Measurements from ENCODE around the gene PCSK6. TPM values are rescaled to one million over a fixed set of nuclear protein-coding genes. Genes with fewer than 3 reads are reported as not detected.

Gene PCSK6
- under 1 TPM; 0.25 to 0.64 TPM for total RNA-seq

DNA sequence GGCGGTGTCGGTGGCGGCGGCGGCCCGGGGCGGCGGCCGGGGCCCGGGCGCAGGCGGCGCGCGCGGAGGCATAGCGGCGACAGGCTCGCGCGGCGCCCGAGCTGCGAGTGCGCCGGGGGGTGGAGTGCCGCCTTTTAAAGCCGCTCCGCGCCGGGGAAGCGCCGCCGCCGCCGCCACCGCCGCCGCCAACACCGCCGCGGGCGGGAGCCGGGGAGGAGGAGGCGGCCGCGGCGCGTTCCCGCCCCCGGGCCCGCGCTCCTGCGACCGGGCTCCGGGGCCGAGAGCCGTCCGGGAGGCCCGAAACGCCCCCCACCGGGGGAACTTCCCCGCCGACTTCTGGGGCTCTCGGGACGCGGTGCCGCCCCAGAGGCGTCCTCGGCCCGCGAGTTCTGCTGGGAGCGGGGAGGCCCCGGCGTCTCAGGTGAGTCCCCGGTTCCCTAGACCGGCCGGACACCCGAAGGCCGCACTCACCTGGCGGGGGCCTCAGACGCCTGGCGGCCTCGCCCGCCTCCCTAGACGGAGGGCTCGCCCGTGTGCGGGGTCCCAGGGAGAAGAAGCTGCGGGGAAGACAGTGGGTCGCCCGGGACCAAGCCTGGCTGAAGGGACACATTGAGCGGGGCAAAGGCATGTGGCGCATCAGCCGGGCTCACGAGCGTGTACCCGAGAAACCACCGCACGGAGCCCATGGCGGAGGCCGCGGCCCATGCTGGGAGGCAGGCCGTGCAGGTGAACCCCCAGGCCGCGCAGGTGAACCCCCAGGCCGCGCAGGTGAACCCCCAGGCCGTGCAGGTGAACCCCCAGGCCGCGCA lies at the start of gene PCSK6:
PCSK6 (minus strand) TSS at position 109 of the 809 bp plus-strand sequence; CDS start at position 72, 37 bp downstream.
- CTCF ChIA-PET, result interaction anchor here (1.1 kb wide), 1 partner anchor 12 kb away, joined by 3 read pairs; no protein-coding TSS in a partner anchor
- Mint-ChIP-seq H3K4me1 (ENCODE audit: low read depth) (no peaks in the 10 kb centered on the region), H3K27me3 (ENCODE audit: low read depth) (peaks cover 33% of the 10 kb centered on the region), H3K27ac (no peak within 1 kb of the TSS), H3K4me3 (peak within 1 kb of the TSS; percentile 52), H3K9me3 (no peaks in the 10 kb centered on the region), H3K36me3 (ENCODE audit: low read depth) (peaks cover 3% of the 10 kb centered on the region)
- no peak for DNase-seq
- intact Hi-C loops (cut with micrococcal nuclease), result no loop called here

DNA sequence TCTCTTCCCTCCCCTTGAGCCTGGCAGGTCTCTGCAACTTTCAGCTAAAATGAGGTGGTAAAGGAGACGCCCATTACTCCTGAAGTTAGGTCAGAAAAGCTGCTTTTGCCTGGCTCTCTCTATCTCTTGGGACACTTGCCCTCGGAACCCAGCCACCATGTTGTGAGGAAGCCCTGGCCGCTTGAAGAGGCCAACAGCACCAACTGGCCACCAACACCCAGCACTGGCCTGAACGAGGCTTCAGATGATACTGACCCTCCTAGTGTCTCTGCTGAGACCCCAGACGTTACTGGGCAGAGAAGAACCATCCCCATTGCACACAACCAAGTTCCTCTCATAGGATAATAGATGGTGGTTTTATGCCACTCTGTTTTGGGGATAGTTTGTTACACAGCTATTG lies 49.5 kb upstream of the PCSK6 start:
- intact Hi-C loops (cut with micrococcal nuclease), result no loop called here
- CTCF ChIA-PET, result no interaction called here
- peaks cover 3% of the 10 kb centered on the region for H3K27me3 Mint-ChIP-seq (ENCODE audit: low read depth)
- no peak overlapping the region for H3K27ac Mint-ChIP-seq
- no peaks in the 10 kb centered on the region for H3K36me3 Mint-ChIP-seq (ENCODE audit: low read depth)
- H3K4me3 Mint-ChIP-seq, result no peak overlapping the region
- no peaks in the 10 kb centered on the region for H3K4me1 Mint-ChIP-seq (ENCODE audit: low read depth)
- peaks cover 3% of the 10 kb centered on the region for H3K9me3 Mint-ChIP-seq
- DNase-seq, result no peak

DNA sequence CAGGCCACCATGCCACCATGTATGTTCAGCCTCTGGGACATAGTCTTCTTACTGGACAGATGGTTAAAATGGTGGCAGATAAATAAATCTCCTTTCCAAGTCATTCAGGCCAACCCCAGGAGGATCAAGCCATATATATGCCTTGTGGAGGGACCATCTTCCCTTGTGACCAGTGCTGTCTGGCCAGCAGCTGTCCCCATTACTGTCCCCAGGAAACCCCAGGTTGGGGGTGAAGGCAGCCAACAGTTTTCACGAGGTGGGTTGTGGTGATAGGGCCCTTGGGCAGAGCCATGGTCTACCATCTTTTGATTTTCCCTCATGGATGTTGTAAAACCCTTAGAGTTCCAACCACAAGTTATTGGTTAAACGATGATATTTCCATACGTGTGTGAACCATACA lies 48.7 kb upstream of the PCSK6 start:
- H3K4me3 Mint-ChIP-seq, result no peak overlapping the region
- H3K27me3 Mint-ChIP-seq (ENCODE audit: low read depth), result peaks cover 3% of the 10 kb centered on the region
- H3K27ac Mint-ChIP-seq, result no peak overlapping the region
- H3K4me1 Mint-ChIP-seq (ENCODE audit: low read depth), result no peaks in the 10 kb centered on the region
- H3K36me3 Mint-ChIP-seq (ENCODE audit: low read depth), result no peaks in the 10 kb centered on the region
- no peak for DNase-seq
- CTCF ChIA-PET, result no interaction called here
- intact Hi-C loops (cut with micrococcal nuclease), result no loop called here
- H3K9me3 Mint-ChIP-seq, result peaks cover 3% of the 10 kb centered on the region

DNA sequence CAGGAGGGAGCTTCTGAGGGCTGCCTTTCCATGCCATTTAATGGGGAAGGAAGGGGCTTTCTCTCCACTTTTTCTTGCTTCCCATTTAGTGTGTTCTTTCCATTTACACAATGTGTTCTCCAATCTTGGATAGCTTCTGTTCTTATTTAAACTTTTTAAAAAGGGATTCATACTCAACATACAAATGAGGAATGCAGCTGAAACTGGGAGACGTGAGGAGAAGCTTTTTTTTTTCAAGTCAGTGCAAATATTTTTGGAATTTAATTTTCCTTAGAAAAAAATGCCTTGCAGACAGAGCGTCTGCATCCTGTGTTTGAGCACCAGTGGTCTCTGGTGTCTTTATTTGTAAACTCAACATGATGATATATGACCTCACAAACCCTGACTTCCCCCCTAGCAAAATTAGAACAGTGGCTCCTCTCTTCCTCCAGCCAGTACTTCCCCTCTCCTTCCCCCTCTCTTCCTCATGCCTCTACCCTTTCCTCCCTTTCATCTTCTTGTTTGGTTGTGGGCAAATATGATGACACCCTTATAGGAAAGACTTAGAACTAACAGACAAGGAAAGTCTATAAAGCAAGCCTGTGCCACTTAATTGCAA lies 48.1 kb upstream of the PCSK6 start:
- H3K27me3 Mint-ChIP-seq (ENCODE audit: low read depth), result peaks cover 3% of the 10 kb centered on the region
- H3K36me3 Mint-ChIP-seq (ENCODE audit: low read depth), result no peaks in the 10 kb centered on the region
- no peak overlapping the region for H3K4me3 Mint-ChIP-seq
- CTCF ChIA-PET, result no interaction called here
- no peaks in the 10 kb centered on the region for H3K4me1 Mint-ChIP-seq (ENCODE audit: low read depth)
- DNase-seq, result no peak
- peaks cover 3% of the 10 kb centered on the region for H3K9me3 Mint-ChIP-seq
- intact Hi-C loops (cut with micrococcal nuclease), result no loop called here
- H3K27ac Mint-ChIP-seq, result no peak overlapping the region

DNA sequence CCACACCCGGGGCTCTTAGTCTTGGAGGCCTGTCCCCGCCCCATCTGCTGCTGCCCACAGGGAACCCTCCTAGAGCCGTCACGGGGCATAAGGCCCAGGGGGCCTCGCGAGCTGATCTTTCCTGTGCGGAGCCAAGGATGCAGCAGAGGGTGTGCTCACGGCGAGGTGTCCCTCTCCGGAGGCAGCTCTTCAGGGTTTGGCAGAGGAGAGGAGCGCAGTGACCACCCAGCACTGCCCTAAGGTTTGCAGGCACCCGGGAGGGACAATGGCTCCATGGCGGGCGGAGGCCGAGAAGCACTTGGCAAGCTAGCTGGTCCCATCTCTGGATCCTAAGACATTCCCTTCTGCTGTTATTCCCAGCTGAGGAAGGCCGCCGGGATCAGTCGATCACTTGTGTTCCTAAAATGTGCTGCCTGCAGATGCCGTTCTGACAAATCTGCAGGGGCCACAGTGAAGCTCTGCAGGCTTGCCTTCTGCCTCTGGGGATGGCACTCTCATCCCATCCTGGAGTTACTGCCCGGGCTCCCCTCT lies 47.4 kb upstream of the PCSK6 start:
- peaks cover 3% of the 10 kb centered on the region for H3K27me3 Mint-ChIP-seq (ENCODE audit: low read depth)
- no peak for DNase-seq
- no peaks in the 10 kb centered on the region for H3K4me1 Mint-ChIP-seq (ENCODE audit: low read depth)
- H3K27ac Mint-ChIP-seq, result no peak overlapping the region
- no peaks in the 10 kb centered on the region for H3K36me3 Mint-ChIP-seq (ENCODE audit: low read depth)
- intact Hi-C loops (cut with micrococcal nuclease), result no loop called here
- peaks cover 3% of the 10 kb centered on the region for H3K9me3 Mint-ChIP-seq
- no peak overlapping the region for H3K4me3 Mint-ChIP-seq
- CTCF ChIA-PET, result no interaction called here

DNA sequence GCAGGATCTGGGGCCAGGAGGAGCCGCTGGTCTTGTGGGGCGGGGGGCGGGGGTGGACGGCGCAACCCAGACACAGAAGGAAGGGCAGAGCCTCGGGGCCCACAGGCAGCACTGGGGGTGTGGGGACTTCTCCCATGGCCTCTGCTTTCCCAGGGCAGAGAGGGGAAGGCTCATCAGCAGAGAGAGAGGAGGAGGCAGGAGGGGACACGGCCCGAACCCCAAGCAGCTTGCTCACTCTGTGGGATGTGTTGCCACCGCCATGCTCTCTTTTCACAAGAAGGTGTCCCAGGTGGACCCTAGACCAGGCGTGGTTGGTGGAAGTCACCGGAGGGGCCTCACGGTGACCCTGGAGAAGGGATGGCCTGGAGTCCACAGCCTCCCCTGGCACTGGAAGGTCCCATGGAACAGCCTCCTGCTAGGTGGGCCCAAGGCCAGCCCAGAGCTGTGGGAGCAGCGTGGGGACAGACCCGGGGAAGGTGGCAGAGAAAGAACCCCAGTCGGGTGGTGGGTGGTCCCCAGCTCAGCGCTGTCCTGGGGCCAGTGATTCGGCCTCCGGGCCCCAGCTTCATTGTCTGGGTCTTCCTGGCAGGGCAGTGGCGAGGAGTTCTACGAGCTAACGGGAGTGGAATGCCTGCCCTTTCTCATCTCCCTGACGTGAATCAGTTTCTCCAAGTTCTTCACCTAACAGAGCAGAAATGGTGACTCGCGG lies 46.8 kb upstream of the PCSK6 start:
- H3K36me3 Mint-ChIP-seq (ENCODE audit: low read depth), result no peaks in the 10 kb centered on the region
- no peak overlapping the region for H3K4me3 Mint-ChIP-seq
- intact Hi-C loops (cut with micrococcal nuclease), result no loop called here
- H3K4me1 Mint-ChIP-seq (ENCODE audit: low read depth), result no peaks in the 10 kb centered on the region
- CTCF ChIA-PET, result no interaction called here
- no peak for DNase-seq
- peaks cover 3% of the 10 kb centered on the region for H3K9me3 Mint-ChIP-seq
- H3K27me3 Mint-ChIP-seq (ENCODE audit: low read depth), result peaks cover 3% of the 10 kb centered on the region
- H3K27ac Mint-ChIP-seq, result no peak overlapping the region

DNA sequence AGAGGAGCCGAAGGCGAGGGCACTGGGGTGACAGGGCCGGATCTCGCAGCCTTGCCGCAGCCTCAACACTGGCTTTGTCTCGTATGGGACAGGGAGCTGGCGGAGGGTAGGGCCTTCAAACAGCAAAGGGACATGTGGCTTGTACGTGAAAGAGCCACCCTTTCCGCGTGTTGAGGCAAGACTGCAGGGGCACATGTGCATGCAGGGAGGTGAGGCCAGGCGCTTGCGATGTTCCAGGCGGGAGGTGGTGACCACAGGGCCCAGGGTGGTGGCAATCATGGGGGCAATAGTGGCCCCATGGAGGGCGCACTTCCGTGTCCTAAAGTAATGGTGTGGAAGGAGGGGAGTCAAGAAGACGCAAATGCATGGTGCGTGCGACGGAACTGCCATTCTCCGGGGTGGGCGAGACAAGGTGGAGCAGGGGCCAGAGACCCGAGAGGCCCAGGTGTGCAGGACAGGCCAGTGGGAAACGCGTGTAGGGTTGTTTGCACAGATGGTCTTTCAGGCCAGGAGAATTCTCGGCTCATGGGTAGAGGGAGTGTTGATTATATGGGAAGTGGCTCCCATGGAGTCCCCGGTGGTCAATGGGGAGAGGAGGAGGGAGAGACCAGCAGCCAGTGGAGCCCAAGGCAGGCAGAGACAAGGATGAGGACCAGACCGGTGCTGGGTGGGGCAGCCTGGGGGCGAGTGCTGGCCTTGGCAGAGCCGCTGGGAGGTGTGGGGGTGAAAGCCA lies 45.8 kb upstream of the PCSK6 start:
- Mint-ChIP-seq H3K27me3 (ENCODE audit: low read depth) (peaks cover 3% of the 10 kb centered on the region), H3K27ac (no peak overlapping the region), H3K4me3 (no peak overlapping the region), H3K36me3 (ENCODE audit: low read depth) (no peaks in the 10 kb centered on the region), H3K4me1 (ENCODE audit: low read depth) (no peaks in the 10 kb centered on the region), H3K9me3 (peaks cover 3% of the 10 kb centered on the region)
- DNase-seq, result no peak
- intact Hi-C loops (cut with micrococcal nuclease), result no loop called here
- CTCF ChIA-PET, result no interaction called here

DNA sequence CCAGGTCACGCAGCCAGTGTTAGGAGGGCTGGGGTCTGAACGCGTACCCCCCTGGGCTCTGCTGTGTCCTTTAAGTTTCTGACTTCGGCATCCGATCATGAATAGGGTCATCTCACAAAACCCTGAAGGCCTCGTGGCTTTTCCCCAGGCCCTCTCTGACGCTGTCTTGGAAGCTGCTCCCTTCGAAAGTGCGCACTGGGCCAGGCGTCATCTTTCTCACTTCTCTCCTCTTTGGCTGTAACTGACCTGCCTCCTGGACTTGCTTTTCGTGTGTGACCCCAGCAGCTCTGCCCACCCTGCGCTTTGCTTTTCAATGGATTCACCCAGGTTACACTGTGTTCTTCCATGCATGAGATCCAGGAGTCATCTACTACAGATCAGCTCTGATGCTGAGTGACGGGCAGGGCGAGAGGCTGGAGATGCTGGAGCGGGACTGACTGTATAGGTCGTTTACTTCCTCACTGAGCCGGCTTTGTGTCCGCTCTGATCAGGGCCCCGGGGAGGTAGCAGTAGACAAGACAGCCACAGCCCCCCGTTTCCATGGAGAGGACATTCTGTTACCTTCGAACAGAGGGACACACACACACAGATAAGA lies 45.0 kb upstream of the PCSK6 start:
- H3K27ac Mint-ChIP-seq, result no peak overlapping the region
- no peak overlapping the region for H3K4me3 Mint-ChIP-seq
- CTCF ChIA-PET, result interaction anchor here (0.7 kb wide), 1 partner anchor 65 kb away, joined by 3 read pairs; no protein-coding TSS in a partner anchor
- DNase-seq, result no peak
- no peaks in the 10 kb centered on the region for H3K36me3 Mint-ChIP-seq (ENCODE audit: low read depth)
- H3K4me1 Mint-ChIP-seq (ENCODE audit: low read depth), result no peaks in the 10 kb centered on the region
- H3K9me3 Mint-ChIP-seq, result peaks cover 3% of the 10 kb centered on the region
- H3K27me3 Mint-ChIP-seq (ENCODE audit: low read depth), result peaks cover 3% of the 10 kb centered on the region
- intact Hi-C loops (cut with micrococcal nuclease), result no loop called here

DNA sequence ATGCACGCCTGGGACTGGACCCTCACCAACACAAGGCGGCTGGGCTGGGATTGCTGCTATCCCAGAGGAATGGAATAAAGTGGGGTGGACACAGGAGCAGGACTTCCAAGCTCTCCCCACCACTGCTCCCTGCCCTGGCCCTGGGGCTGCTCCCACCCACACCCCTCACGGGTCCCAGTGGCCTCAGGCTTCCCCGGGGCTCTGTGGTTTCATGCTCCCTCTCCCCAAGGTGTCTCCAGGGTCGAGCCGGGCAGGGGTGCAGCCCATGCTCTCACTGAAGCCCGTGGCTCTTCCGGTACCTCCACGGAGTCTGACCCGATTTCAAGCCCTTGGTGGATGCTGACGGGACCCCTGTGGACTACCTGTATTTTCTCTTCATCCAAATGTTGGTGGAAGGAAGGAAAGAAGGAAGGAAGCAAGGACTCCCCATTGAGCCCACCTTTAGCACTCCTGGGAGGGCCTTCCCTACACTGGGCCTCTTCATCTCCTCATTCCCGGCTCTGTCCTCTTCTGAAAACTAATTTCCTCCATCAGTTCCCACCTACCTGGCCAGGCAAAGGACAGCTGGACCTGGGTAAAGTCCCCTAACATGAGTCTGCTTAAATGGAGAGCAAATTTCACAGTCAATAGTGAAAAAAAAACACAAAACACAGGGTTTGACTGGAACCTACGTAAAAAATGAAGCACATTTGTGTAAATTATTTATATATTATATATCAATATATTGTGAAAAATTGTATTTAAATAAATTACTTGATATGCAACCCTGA lies 44.0 kb upstream of the PCSK6 start:
- no peak for DNase-seq
- H3K27me3 Mint-ChIP-seq (ENCODE audit: low read depth), result peaks cover 3% of the 10 kb centered on the region
- no peaks in the 10 kb centered on the region for H3K9me3 Mint-ChIP-seq
- no peak overlapping the region for H3K27ac Mint-ChIP-seq
- intact Hi-C loops (cut with micrococcal nuclease), result no loop called here
- no peaks in the 10 kb centered on the region for H3K4me1 Mint-ChIP-seq (ENCODE audit: low read depth)
- no peak overlapping the region for H3K4me3 Mint-ChIP-seq
- H3K36me3 Mint-ChIP-seq (ENCODE audit: low read depth), result no peaks in the 10 kb centered on the region
- CTCF ChIA-PET, result interaction anchor here (0.7 kb wide), 1 partner anchor 64 kb away, joined by 3 read pairs; no protein-coding TSS in a partner anchor

DNA sequence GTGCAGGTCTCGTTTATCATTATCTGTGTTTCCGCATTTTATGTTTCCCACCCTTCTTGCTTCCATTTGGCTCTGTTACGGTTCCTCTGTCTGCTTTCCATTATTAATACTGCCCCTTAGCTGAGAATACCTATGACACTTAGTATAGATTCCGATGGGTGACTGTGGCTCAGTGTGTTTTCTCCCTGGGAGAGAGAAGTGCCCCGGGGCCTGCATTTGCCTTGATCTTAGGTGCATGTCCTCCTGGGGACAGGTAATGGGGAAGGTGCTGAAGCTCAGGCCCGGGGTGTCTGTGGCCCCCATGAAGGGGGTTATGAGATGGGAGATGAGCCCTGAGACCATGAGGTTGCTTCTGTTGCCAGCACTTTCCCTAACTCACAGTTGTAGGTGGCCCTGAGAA lies 43.4 kb upstream of the PCSK6 start:
- DNase-seq, result no peak
- CTCF ChIA-PET, result no interaction called here
- intact Hi-C loops (cut with micrococcal nuclease), result no loop called here
- H3K36me3 Mint-ChIP-seq (ENCODE audit: low read depth), result no peaks in the 10 kb centered on the region
- no peak overlapping the region for H3K27ac Mint-ChIP-seq
- H3K27me3 Mint-ChIP-seq (ENCODE audit: low read depth), result peaks cover 3% of the 10 kb centered on the region
- H3K4me1 Mint-ChIP-seq (ENCODE audit: low read depth), result no peaks in the 10 kb centered on the region
- H3K9me3 Mint-ChIP-seq, result no peaks in the 10 kb centered on the region
- no peak overlapping the region for H3K4me3 Mint-ChIP-seq

DNA sequence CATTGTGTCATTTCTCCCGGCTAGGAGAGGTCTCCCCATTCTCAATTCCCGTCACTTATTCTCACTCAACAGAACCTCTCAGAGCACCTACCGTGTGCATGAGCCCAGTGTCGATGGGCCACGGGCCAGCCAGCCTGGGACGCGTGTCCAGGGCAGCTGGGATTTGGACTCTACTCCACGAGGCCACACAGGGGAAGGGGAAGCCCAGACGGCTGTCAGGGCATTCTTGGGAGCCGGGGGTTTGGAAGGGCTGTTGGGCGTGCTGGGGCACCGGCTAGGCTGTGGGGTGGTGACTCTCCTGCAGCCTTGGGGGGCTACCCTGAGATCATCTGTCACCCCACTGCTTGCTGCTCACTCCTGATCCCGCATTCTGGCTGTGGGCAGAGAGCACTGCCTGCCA lies 41.7 kb upstream of the PCSK6 start:
- Mint-ChIP-seq H3K4me3 (no peak overlapping the region), H3K4me1 (ENCODE audit: low read depth) (no peaks in the 10 kb centered on the region), H3K27ac (no peak overlapping the region), H3K36me3 (ENCODE audit: low read depth) (no peaks in the 10 kb centered on the region), H3K9me3 (no peaks in the 10 kb centered on the region), H3K27me3 (ENCODE audit: low read depth) (peaks cover 4% of the 10 kb centered on the region)
- DNase-seq, result no peak
- intact Hi-C loops (cut with micrococcal nuclease), result no loop called here
- CTCF ChIA-PET, result no interaction called here

Data from activated naive CD4-positive, alpha-beta T cell treated with anti-CD3 and anti-CD28 coated beads for 36 hours (primary cell).